ENCODE measurements around the gene AFAP1.

- TF ChIP-seq CTCF (IDR thresholded peaks at IDR 0.05): no peak
- no peak for TF ChIP-seq POLR2A (IDR thresholded peaks at IDR 0.05)
These were observed 192.1 kb downstream of the AFAP1 start for GRCh38 chr4:7747566-7747965.

All from uterus (tissue), 2 donors.